Measurements from ENCODE around the gene TEX10. TPM values are rescaled to one million over a fixed set of nuclear protein-coding genes. Genes with fewer than 3 reads are reported as not detected.
A peak's percentile ranks its signal among the peaks of the same experiment; 100 is the strongest.
"Not testable (repeated sequence)": the region's sequence is repeated elsewhere in the genome, so short reads cannot be mapped to it uniquely, and the experiment has no call there.

Gene TEX10
- total RNA-seq, 4 donors from 2014 or later, result 8.1 to 23.1 (median 11.9) TPM

GRCh38 chr9:100346836-100347235 lies 5.9 kb downstream of the TEX10 start:
- no peaks in the 10 kb centered on the region for H3K27me3 ChIP-seq
- TF ChIP-seq POLR2A (IDR thresholded peaks at IDR 0.05) (no peak), CTCF (IDR thresholded peaks at IDR 0.05) (no peak)
- peaks cover 0 to 12% (median 0%) of the 10 kb centered on the region in 3 donors for H3K36me3 ChIP-seq
- no peaks in the 10 kb centered on the region for H3K9me3 ChIP-seq
- no peak overlapping the region for H3K27ac ChIP-seq
- DNase-seq, result no peak
- peaks cover 0 to 6% (median 2%) of the 10 kb centered on the region in 4 donors for H3K4me1 ChIP-seq
- H3K4me3 ChIP-seq, result no peak overlapping the region

GRCh38 chr9:100341889-100342288 lies 10.9 kb downstream of the TEX10 start:
- H3K9me3 ChIP-seq, result no peaks in the 10 kb centered on the region
- H3K27me3 ChIP-seq, result no peaks in the 10 kb centered on the region
- DNase-seq, result no peak
- TF ChIP-seq POLR2A (IDR thresholded peaks at IDR 0.05) (no peak), CTCF (IDR thresholded peaks at IDR 0.05) (no peak)
- H3K4me1 ChIP-seq, result no peaks in the 10 kb centered on the region
- no peak overlapping the region for H3K4me3 ChIP-seq
- H3K36me3 ChIP-seq, result peaks cover 0 to 16% (median 0%) of the 10 kb centered on the region in 3 donors
- no peak overlapping the region for H3K27ac ChIP-seq

- TF ChIP-seq POLR2A (IDR thresholded peaks at IDR 0.05) (no peak), CTCF (IDR thresholded peaks at IDR 0.05) (no peak)
- no peaks in the 10 kb centered on the region for H3K9me3 ChIP-seq
- H3K36me3 ChIP-seq, result peaks cover 0 to 7% (median 0%) of the 10 kb centered on the region in 3 donors
- H3K4me1 ChIP-seq, result no peaks in the 10 kb centered on the region
- H3K4me3 ChIP-seq, result no peak overlapping the region
- no peaks in the 10 kb centered on the region for H3K27me3 ChIP-seq
- DNase-seq, result no peak
- H3K27ac ChIP-seq, result no peak overlapping the region
These were observed 12.5 kb downstream of the TEX10 start for GRCh38 chr9:100340224-100340623.

DNA sequence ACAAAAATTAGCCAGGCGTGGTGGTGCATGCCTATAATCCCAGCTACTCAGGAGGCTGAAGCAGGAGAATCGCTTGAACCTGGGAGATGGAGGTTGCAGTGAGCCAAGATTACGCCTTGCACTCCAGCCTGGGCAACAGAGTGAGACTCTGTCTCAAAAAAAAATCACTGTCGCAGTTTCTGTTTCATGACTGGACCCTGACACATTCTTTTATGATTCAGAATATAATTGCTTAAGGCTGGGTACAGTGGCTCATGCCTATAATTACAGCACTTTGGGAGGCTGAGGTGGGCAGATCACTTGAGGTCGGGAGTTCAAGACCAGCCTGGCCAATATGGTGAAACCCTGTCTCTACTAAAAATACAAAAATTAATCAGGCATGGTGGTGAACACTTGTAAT lies 14.0 kb downstream of the TEX10 start:
- H3K36me3 ChIP-seq, H3K27me3 ChIP-seq, H3K4me1 ChIP-seq, H3K4me3 ChIP-seq, H3K9me3 ChIP-seq, H3K27ac ChIP-seq, DNase-seq: not testable (repeated sequence)

DNA sequence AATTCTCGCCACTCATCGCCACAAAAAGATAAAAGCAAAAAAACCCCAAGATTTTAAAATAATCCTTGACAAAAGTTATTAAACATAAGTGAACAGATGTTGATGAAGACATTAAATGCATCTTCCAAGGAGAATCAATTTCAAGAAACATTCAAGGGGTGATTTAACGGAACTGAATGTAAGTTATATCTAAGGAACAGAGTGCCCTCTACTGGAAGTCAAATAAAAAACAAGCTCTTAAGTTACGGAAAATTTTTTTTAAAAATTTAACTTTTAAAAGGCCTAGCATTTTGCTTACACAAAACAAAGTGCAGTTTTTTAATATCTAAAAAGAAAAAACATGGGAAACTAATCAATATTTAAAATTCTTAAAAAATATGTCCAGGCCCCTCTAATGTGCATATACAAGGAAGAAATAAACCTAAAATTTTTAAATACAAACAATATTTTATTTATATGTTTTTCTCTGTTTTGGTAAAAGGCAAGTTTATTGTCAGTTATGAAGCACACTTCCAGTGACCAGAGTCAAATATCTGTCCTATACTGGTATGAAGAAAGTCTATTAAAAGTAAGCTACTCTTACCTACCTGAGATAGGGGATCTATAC lies 28.0 kb downstream of the TEX10 start:
- no peak overlapping the region for H3K4me3 ChIP-seq
- H3K4me1 ChIP-seq, result no peaks in the 10 kb centered on the region
- no peaks in the 10 kb centered on the region for H3K27me3 ChIP-seq
- TF ChIP-seq POLR2A (IDR thresholded peaks at IDR 0.05) (no peak), CTCF (IDR thresholded peaks at IDR 0.05) (peak in 5 of 6 experiments; percentile 9 to 49 (median 39))
- no peaks in the 10 kb centered on the region for H3K9me3 ChIP-seq
- H3K36me3 ChIP-seq, result peaks cover 0 to 12% (median 0%) of the 10 kb centered on the region in 3 donors
- H3K27ac ChIP-seq, result no peak overlapping the region
- no peak for DNase-seq

DNA sequence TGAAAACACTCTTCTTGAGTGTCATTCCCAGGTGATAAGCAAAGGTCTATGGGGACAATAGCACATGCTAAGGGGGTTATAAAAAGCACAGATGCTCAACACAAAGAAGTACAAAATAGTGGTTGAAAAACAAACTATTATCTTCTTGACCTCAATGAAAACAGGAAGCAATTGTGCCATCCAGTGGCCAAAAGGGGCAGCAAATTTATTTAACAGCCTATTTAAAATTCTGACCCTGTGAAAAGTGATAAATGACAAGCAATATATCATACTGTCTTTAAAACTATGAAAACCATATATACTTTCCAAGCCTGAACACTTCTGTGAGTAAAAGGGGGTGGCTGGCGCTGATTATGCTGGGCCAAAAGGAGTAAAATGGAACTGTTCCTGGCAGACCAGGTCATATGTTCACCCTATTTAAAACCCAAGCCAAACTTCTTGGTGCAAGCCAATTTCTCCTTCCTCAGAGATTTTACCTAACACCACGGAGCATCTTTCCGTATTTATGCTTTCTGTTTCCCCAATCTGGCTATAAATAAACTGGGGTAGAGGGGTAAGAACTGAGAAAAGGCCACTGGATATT lies 29.7 kb downstream of the TEX10 start:
- Histone ChIP-seq H3K9me3 (no peaks in the 10 kb centered on the region), H3K27ac (no peak overlapping the region), H3K4me3 (no peak overlapping the region), H3K27me3 (no peaks in the 10 kb centered on the region), H3K4me1 (no peaks in the 10 kb centered on the region), H3K36me3 (peaks cover 0 to 17% (median 0%) of the 10 kb centered on the region in 3 donors)
- peak in 1 of 3 donors; percentile 60 for DNase-seq
- TF ChIP-seq CTCF (IDR thresholded peaks at IDR 0.05) (peak in 5 of 6 experiments; percentile 29 to 63 (median 61)), POLR2A (IDR thresholded peaks at IDR 0.05) (no peak)
